Loucy (cell line): ENCODE results near the gene MTNR1A.

ENCODE experiments used
- EZH2phosphoT487 ChIP-seq: fragments of 200-600 bp; IDR thresholded peaks from 2 replicates; pipeline ENCODE4 v1.6.1; 2018; ENCODE audit warnings: antibody characterized with exemption, mild to moderate bottlenecking, moderate library complexity, borderline replicate concordance
- TF ChIP-seq, protein P1 (sequence below): fragments of 200-600 bp; sonication (generic); conservative IDR thresholded peaks from 2 replicates; pipeline ENCODE4 v1.5.1; 2014; ENCODE audit warnings: mild to moderate bottlenecking, antibody characterized with exemption, low read length

DNA sequence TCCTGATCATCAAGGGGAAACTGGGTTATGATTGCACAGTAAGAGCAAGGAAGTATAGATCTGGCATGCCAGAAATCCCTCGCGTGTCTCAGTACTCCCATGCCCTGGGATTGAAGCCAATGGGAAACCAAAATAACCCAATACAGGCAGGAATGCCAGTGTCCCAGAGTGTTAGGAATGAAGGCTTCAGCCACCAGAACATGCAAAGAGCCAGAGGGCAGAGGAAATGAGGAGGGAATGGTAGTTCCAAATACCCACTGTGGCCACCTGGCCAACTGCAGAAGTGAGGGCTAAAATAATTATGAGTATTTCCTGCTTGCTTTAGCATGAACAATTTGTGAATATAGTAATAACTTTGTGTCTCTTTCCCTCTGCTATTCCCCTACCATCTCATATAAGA lies 12.2 kb downstream of the MTNR1A start:
- TF ChIP-seq, protein P1, sequence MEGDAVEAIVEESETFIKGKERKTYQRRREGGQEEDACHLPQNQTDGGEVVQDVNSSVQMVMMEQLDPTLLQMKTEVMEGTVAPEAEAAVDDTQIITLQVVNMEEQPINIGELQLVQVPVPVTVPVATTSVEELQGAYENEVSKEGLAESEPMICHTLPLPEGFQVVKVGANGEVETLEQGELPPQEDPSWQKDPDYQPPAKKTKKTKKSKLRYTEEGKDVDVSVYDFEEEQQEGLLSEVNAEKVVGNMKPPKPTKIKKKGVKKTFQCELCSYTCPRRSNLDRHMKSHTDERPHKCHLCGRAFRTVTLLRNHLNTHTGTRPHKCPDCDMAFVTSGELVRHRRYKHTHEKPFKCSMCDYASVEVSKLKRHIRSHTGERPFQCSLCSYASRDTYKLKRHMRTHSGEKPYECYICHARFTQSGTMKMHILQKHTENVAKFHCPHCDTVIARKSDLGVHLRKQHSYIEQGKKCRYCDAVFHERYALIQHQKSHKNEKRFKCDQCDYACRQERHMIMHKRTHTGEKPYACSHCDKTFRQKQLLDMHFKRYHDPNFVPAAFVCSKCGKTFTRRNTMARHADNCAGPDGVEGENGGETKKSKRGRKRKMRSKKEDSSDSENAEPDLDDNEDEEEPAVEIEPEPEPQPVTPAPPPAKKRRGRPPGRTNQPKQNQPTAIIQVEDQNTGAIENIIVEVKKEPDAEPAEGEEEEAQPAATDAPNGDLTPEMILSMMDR = no peak
- no peak for TF ChIP-seq EZH2phosphoT487
